HuH-7 (cell line): Measurements from ENCODE around the gene HLTF.
"Not testable (repeated sequence)": the region's sequence is repeated elsewhere in the genome, so short reads cannot be mapped to it uniquely, and the experiment has no call there.

Experiments
- DNase-seq: peaks from one replicate; pipeline ENCODE4 v3.0.0; 2011; ENCODE audit warnings: low spot score

The HLTF gene

GRCh38 chr3:149086232-149086988 lies at the start of gene HLTF:
Gene HLTF (minus strand): TSS chr3:149086533. CDS start chr3:149086336, 197 bp downstream.
- DNase-seq: peak; percentile 84

- DNase-seq: no peak
Observed at GRCh38 chr3:149134575-149134974, 48.2 kb upstream of the HLTF start.

- no peak for DNase-seq
Observed at GRCh38 chr3:149131589-149131988, 45.3 kb upstream of the HLTF start.

GRCh38 chr3:149129326-149130205 lies 43.2 kb upstream of the HLTF start, which contains the start of gene HPS3:
Gene HPS3 (plus strand): TSS chr3:149129638. CDS start chr3:149129724, 86 bp downstream.
- peak; percentile 77 for DNase-seq

- no peak for DNase-seq
Observed at GRCh38 chr3:149128821-149129220, 42.5 kb upstream of the HLTF start.

GRCh38 chr3:149122721-149123578 lies 36.6 kb upstream of the HLTF start:
- no peak for DNase-seq

- peak; percentile 35 for DNase-seq
Observed at GRCh38 chr3:149120051-149120972, 34.0 kb upstream of the HLTF start.

- DNase-seq: no peak
Observed at GRCh38 chr3:149119466-149119865, 33.1 kb upstream of the HLTF start.

- no peak for DNase-seq
Observed at GRCh38 chr3:149118724-149119123, 32.4 kb upstream of the HLTF start.

- DNase-seq: no peak
Observed at GRCh38 chr3:149115114-149115513, 28.8 kb upstream of the HLTF start.

- DNase-seq: no peak
Observed at GRCh38 chr3:149114458-149114857, 28.1 kb upstream of the HLTF start.

GRCh38 chr3:149104484-149104883 lies 18.2 kb upstream of the HLTF start:
- DNase-seq: no peak

- DNase-seq: no peak
Observed at GRCh38 chr3:149101641-149102040, 15.3 kb upstream of the HLTF start.

- DNase-seq: no peak
Observed at GRCh38 chr3:149101154-149101553, 14.8 kb upstream of the HLTF start.

GRCh38 chr3:149097987-149098386 lies 11.7 kb upstream of the HLTF start:
- not testable (repeated sequence) for DNase-seq

- DNase-seq: no peak
Observed at GRCh38 chr3:149095487-149095886, 9.2 kb upstream of the HLTF start.

GRCh38 chr3:149091983-149092382 lies 5.7 kb upstream of the HLTF start:
- DNase-seq: no peak

- no peak for DNase-seq
Observed at GRCh38 chr3:149090907-149091306, 4.6 kb upstream of the HLTF start.

GRCh38 chr3:149090461-149090860 lies 4.1 kb upstream of the HLTF start:
- no peak for DNase-seq

GRCh38 chr3:149089395-149089794 lies 3.1 kb upstream of the HLTF start:
- no peak for DNase-seq

GRCh38 chr3:149087208-149087607 lies 875 bp upstream of the HLTF start:
- no peak for DNase-seq
